Mucosa of rectum (tissue), 2 donors: ENCODE data around the gene ST3GAL3.

Experiments used
- H3K27ac ChIP-seq, 2 donors: one replicate each; pipeline ENCODE4 v1.7.0; 2013; ENCODE audit warnings: inconsistent platforms in 2 of 2, low read depth in 2 of 2, low read length in 2 of 2
- H3K27me3 ChIP-seq, 2 donors: one replicate each; pipeline ENCODE4 v1.7.0; 2013; ENCODE audit warnings: low read length in 2 of 2; ENCODE audit not compliant: control insufficient read depth in 2 of 2, insufficient read depth in 2 of 2
- H3K36me3 ChIP-seq, 2 donors: one replicate each; pipeline ENCODE4 v1.7.0; 2013; ENCODE audit warnings: low read length in 2 of 2; ENCODE audit not compliant: control insufficient read depth in 2 of 2, insufficient read depth in 2 of 2
- H3K4me1 ChIP-seq, 2 donors: one replicate each; pipeline ENCODE4 v1.7.0; 2013; ENCODE audit warnings: low read length in 2 of 2, mild to moderate bottlenecking in 1 of 2; ENCODE audit not compliant: control insufficient read depth in 2 of 2, insufficient read depth in 2 of 2
- H3K4me3 ChIP-seq, 2 donors: one replicate each; pipeline ENCODE4 v1.7.0; 2013; ENCODE audit warnings: low read length in 2 of 2
- H3K9ac ChIP-seq, 2 donors: one replicate each; pipeline ENCODE4 v1.7.0; 2013; ENCODE audit warnings: low read length in 2 of 2, low read depth in 1 of 2, mild to moderate bottlenecking in 1 of 2
- H3K9me3 ChIP-seq, 2 donors: one replicate each; pipeline ENCODE4 v1.7.0; 2013; ENCODE audit warnings: low read length in 2 of 2; ENCODE audit not compliant: control insufficient read depth in 2 of 2
- donor health status: healthy.
- donor health status: Normal muscosa, but diverticular disease.

The ST3GAL3 gene

DNA sequence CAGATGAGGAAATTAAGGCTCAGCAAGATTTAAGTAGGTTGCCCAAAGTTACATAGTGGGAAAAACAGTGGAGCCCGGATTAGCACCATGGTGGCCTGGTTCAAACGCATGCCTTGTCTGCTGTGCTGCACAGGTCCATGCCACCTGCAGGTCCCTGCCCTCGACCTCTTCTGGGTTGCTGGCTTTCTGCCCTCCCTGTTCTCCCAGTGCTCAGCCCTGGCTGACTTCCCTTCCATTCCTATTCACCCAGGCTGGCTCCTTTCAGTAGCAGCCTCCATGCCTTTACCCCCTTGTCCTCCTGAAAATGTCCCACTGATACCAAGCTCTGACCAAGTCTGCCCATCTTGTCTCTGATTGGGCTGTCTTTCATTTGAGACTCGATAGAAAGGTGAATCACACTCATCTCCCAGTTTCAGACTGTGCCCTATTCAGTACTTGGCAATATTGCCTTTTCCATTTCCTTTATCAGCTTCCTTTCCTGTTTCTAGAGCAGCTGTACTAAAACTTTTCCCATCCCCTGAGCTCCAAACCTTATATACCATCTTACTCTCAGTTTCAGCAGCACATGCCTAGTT is 75.8 kb downstream of the ST3GAL3 start:
- H3K9ac ChIP-seq: no peak overlapping the region
- no peak overlapping the region for H3K4me3 ChIP-seq
- H3K4me1 ChIP-seq: peaks cover 0 to 17% of the 10 kb centered on the region in 2 donors
- H3K9me3 ChIP-seq: no peaks in the 10 kb centered on the region
- no peaks in the 10 kb centered on the region for H3K27me3 ChIP-seq
- no peak overlapping the region for H3K27ac ChIP-seq
- H3K36me3 ChIP-seq: no peaks in the 10 kb centered on the region

DNA sequence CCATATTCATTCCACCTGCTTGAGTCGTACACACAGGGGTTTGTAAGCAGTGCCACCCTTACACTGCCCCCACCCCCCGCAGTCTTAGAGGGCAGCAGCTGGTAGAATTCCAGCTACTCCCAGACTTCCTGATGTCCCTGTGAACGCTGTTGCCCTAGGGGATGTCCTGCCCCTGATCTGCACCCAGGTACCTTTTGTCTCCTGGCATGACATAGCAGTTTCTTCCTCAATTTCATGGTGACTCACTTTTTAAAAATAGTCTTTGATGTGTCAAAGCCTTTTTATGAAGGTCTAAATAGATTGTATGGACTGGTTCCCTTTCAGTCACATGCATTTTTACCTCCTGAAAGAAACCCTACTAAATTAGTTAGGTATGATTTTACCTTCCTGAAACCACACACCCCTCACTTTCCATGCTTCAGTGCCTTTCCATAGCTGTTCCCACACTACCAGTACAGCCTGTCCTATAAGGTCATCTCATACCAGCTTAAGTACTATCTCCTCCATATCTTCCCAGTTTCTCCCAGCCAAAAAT is 76.4 kb downstream of the ST3GAL3 start:
- H3K36me3 ChIP-seq: no peaks in the 10 kb centered on the region
- no peak overlapping the region for H3K27ac ChIP-seq
- peaks cover 0 to 17% of the 10 kb centered on the region in 2 donors for H3K4me1 ChIP-seq

DNA sequence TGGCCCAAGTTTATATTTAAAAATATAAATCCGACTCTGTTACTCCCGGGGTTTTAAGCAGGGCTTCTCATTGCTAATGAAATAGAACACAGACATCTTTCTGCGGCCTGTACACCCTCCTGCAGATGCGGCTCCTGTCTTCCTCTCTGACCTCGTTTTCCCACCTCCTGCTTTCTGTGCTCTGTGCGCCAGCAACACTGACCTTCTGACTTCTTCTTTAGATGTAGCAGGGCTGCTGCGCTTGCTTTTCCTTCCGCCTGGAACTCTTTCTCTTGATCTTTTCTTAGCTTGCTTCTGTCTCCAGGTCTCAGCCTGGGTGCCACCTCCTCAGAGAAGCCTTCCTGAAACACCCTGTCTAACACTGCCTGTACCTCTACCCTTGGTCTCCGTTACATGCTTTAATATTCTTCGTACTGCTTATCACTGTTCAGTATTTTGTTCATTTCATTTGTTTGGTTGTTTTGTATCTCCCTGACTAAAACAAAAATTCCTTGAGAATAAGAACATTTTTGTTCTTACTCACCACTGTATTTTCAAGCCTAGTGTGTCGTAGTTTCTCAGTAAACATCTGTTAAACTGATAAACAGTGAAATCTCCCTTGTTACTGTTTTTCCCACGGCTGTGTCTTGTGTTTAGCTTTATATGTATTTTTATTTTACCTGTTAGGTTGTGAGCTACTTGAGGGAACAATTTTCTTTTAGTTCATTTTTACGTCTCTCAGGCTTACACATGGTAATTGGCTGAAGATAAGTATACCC is 79.0 kb downstream of the ST3GAL3 start:
- Histone ChIP-seq H3K9me3 (no peaks in the 10 kb centered on the region), H3K27ac (peak overlapping the region; percentile 29 to 42), H3K4me1 (peaks cover 0 to 17% of the 10 kb centered on the region in 2 donors), H3K36me3 (no peaks in the 10 kb centered on the region), H3K9ac (no peak overlapping the region), H3K4me3 (no peak overlapping the region), H3K27me3 (no peaks in the 10 kb centered on the region)

More for the DNA sequence above, 76.4 kb downstream of the ST3GAL3 start:
- Histone ChIP-seq H3K27me3 (no peaks in the 10 kb centered on the region), H3K9me3 (no peaks in the 10 kb centered on the region), H3K9ac (no peak overlapping the region), H3K4me3 (no peak overlapping the region)

DNA sequence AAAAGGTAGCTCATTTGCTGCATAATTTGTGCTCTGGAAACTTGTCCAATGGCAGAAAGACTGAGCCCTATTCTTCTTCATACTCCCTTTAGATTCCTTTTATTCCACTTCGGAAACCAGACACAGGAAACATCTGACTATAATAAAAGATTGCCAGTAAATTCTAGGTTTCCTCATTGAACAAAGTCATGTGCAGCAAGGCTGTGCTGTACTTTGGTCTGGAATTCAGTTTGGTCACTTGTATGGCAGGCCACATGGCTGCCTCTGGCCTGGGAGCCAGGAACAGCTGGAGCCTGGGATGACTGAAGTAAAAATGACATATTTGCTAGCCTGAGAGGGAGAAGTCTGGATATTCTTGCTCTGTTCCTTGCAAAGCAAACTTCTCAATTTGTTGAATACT is 79.6 kb downstream of the ST3GAL3 start:
- Histone ChIP-seq H3K9me3 (no peaks in the 10 kb centered on the region), H3K27ac (peak overlapping the region; percentile 29 to 42), H3K27me3 (no peaks in the 10 kb centered on the region), H3K9ac (no peak overlapping the region), H3K36me3 (no peaks in the 10 kb centered on the region), H3K4me1 (peaks cover 0 to 17% of the 10 kb centered on the region in 2 donors), H3K4me3 (no peak overlapping the region)

DNA sequence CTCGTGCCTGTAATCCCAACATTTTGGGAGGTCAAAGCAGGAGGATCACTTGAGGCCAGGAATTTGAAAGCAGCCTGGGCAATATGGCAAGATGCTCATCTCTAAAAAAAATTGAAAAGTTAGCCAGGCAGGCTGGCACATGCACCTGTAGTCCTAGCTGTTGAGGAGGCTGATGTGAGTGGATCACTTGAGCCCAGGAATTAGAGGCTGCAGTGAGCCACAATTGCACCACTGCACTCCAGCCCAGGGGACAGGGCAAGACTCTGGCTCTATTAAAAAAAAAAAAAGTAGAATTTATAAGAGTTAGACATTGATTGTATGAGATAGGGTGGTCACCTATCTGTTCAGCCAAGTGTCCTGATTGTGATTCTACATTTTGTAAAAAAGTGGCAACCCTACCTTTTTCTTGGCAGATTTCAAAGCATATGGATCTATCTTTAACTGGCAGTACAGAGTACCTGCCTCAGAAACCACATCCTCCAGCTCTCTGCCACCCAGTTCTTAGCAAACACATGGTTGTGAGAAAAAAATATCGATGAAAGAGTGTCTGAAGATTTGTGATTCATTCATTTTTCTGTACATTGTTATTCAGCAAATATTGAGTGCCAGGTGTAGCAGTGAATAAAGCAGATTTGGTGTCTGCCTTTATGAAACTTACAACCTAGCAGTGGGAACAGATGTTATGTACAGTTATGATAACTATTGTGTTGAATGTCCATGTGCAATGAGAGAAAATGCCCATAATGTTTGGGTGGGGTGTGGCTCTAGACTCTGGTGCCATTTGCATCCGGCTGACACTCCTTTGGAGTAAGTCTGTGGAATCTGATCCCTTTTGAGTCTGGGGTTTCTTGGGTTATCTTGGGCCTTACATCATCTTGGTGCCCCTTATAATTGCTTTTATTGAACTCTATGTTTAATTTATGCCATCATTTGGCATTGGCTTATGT is 82.5 kb downstream of the ST3GAL3 start:
- H3K27ac ChIP-seq: no peak overlapping the region
- no peak overlapping the region for H3K9ac ChIP-seq
- H3K4me1 ChIP-seq: peaks cover 0 to 14% of the 10 kb centered on the region in 2 donors
- no peaks in the 10 kb centered on the region for H3K9me3 ChIP-seq
- H3K36me3 ChIP-seq: no peaks in the 10 kb centered on the region
- H3K4me3 ChIP-seq: no peak overlapping the region
- no peaks in the 10 kb centered on the region for H3K27me3 ChIP-seq

DNA sequence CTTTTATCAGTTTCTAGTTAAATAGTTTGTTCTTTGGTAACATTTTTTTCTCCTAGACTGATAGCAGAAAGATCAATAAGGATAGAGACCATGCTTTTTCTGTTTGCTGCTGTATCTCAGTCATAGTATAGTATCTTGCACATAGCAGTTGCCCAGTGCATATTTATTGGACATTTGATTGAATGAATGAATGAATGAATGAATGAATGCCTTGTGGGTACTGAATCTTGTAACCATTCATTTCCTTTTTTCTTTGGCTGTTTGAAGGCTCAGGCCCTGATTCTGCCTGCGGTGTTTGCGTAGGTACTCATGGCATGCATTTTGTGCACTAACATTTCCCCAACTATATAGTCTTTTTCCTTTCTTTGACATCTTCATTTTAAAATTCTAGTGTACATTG is 83.9 kb downstream of the ST3GAL3 start:
- H3K27ac ChIP-seq: no peak overlapping the region
- H3K9ac ChIP-seq: no peak overlapping the region
- no peaks in the 10 kb centered on the region for H3K27me3 ChIP-seq
- H3K36me3 ChIP-seq: no peaks in the 10 kb centered on the region
- H3K4me1 ChIP-seq: peaks cover 0 to 14% of the 10 kb centered on the region in 2 donors
- H3K9me3 ChIP-seq: no peaks in the 10 kb centered on the region
- H3K4me3 ChIP-seq: no peak overlapping the region

DNA sequence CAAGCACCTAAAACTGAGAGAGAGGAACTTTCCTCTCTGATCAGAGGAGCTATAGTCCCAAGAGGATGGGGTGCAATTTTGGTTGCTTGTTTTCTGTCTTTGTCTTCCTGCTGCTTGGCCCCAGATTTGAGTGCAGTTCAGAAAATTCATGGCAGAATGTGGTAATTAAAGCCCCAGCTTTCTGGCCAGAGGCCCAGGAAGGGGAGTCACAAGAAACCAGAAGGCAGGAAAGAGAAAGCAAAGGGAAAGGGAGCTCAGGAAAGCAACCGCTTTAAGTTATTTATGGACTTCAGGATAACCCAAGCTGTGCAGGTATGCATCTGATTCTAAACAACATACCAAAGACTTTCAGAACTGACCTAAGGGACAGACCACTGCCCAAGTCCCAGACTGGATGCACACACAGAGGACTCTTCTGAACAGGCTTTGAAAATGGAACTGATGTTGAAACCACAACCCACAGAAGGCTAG is 88.8 kb downstream of the ST3GAL3 start:
- H3K36me3 ChIP-seq: no peaks in the 10 kb centered on the region
- no peak overlapping the region for H3K9ac ChIP-seq
- no peak overlapping the region for H3K4me3 ChIP-seq
- no peak overlapping the region for H3K27ac ChIP-seq
- H3K27me3 ChIP-seq: no peaks in the 10 kb centered on the region
- H3K4me1 ChIP-seq: no peaks in the 10 kb centered on the region
- no peaks in the 10 kb centered on the region for H3K9me3 ChIP-seq

DNA sequence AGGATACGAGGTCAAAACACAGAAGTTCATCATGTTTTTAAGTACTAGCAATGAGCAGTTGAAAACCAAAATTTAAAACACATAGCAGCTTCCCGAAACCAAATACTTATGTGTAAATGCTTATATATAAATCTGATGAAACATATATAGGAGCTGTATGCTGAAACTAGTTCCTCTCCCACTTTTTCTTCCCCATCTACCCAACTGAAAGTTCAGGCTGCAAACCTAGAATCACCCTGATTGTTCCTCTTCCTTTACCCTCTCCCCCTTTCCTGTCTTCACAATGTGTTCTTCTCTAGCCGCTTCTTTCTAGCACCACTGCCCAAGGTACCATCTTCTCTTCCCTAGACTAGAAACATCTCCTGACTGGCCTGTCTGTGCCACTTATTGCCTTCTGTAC is 90.6 kb downstream of the ST3GAL3 start:
- Histone ChIP-seq H3K27ac (no peak overlapping the region), H3K4me3 (no peak overlapping the region), H3K27me3 (no peaks in the 10 kb centered on the region), H3K9me3 (no peaks in the 10 kb centered on the region), H3K36me3 (no peaks in the 10 kb centered on the region), H3K9ac (no peak overlapping the region), H3K4me1 (no peaks in the 10 kb centered on the region)

DNA sequence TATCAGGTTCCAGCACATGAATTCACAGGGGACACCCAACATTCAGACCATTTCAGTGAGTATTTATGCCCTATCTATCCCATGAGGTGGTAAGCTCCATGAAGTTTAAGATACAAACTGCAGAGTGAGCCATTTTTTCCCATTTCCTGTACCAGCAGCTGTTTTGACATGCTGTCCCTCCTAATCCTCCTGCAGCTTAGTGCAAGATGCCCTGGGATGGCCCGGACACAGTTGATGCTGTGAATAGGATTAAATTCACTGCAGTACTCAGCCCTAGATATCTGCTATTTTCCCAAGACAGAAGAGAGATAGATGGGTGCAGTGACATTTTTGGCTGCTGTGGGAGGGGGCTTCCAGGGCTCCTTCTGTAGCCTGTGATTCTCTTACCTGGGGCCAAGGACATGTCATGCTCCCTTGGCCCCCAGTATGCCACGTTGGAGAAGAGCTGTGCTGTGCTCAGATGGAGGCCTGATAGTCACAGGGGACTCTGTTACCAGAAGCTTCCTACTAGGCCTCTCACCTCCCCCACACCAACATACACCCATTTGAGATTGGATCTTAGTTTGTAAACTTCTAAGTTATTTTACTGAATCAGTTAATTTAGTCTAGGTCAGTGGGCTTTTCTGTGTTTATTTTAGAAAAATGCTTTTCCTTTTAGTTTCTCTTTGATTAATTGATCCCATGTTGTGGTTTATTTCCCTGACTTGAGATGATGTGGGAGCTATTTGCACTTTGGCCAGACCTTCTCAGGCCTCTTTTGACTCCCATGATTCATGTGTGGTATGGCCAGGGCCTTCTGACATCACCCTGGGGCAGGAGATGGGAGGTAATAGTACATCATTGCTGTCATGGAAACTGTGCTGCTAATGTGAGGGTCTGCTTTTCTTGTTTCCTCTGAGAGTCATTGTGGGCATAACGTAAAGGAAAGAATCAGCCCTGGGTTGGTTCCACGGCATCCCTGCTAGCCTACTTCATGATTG is 92.6 kb downstream of the ST3GAL3 start:
- Histone ChIP-seq H3K27ac (no peak overlapping the region), H3K36me3 (no peaks in the 10 kb centered on the region), H3K9me3 (no peaks in the 10 kb centered on the region)

More for the DNA sequence above, 92.6 kb downstream of the ST3GAL3 start:
- Histone ChIP-seq H3K9ac (no peak overlapping the region), H3K4me3 (no peak overlapping the region), H3K27me3 (no peaks in the 10 kb centered on the region), H3K4me1 (no peaks in the 10 kb centered on the region)
